GM19043 (cell line): ENCODE data around the gene ZNF644.
"Not testable (repeated sequence)": the region's sequence is repeated elsewhere in the genome, so short reads cannot be mapped to it uniquely, and the experiment has no call there.

Experiments used
- ATAC-seq: cut with Tn5 transposase; IDR thresholded peaks from one replicate; pipeline ENCODE4 v1.9.1; 2021; ENCODE audit warnings: low read depth; ENCODE audit not compliant: unreplicated experiment

Gene ZNF644

GRCh38 chr1:91021686-91022517 lies at the start of gene ZNF644:
TSS of gene ZNF644 (minus strand) at chr1:91022035. CDS start at chr1:90982353, 39,682 bp downstream.
- peak; percentile 71 for ATAC-seq

GRCh38 chr1:91070298-91070697 lies 48.5 kb upstream of the ZNF644 start:
- no peak for ATAC-seq

GRCh38 chr1:91066538-91066937 lies 44.7 kb upstream of the ZNF644 start:
- no peak for ATAC-seq

- ATAC-seq = no peak
Observed at GRCh38 chr1:91065337-91065736, 43.5 kb upstream of the ZNF644 start.

- not testable (repeated sequence) for ATAC-seq
Observed at GRCh38 chr1:91063403-91063802, 41.6 kb upstream of the ZNF644 start.

- no peak for ATAC-seq
Observed at GRCh38 chr1:91059157-91059556, 37.3 kb upstream of the ZNF644 start.

- ATAC-seq = no peak
Observed at GRCh38 chr1:91057784-91058183, 35.9 kb upstream of the ZNF644 start.

GRCh38 chr1:91054780-91055481 lies 33.1 kb upstream of the ZNF644 start:
- peak; percentile 82 for ATAC-seq

- no peak for ATAC-seq
Observed at GRCh38 chr1:91053630-91054029, 31.8 kb upstream of the ZNF644 start.

GRCh38 chr1:91049551-91049950 lies 27.7 kb upstream of the ZNF644 start:
- not testable (repeated sequence) for ATAC-seq

GRCh38 chr1:91046766-91047165 lies 24.9 kb upstream of the ZNF644 start:
- ATAC-seq = no peak

- no peak for ATAC-seq
Observed at GRCh38 chr1:91045284-91045683, 23.4 kb upstream of the ZNF644 start.

- ATAC-seq = not testable (repeated sequence)
Observed at GRCh38 chr1:91044776-91045175, 22.9 kb upstream of the ZNF644 start.

GRCh38 chr1:91042372-91042771 lies 20.5 kb upstream of the ZNF644 start:
- not testable (repeated sequence) for ATAC-seq

- no peak for ATAC-seq
Observed at GRCh38 chr1:91038582-91038981, 16.7 kb upstream of the ZNF644 start.

- ATAC-seq = no peak
Observed at GRCh38 chr1:91036894-91037829, 15.3 kb upstream of the ZNF644 start.

- no peak for ATAC-seq
Observed at GRCh38 chr1:91032349-91032748, 10.5 kb upstream of the ZNF644 start.

- no peak for ATAC-seq
Observed at GRCh38 chr1:91031081-91031480, 9.2 kb upstream of the ZNF644 start.

- ATAC-seq = no peak
Observed at GRCh38 chr1:91026777-91027176, 4.9 kb upstream of the ZNF644 start.

GRCh38 chr1:91026320-91026719 lies 4.5 kb upstream of the ZNF644 start:
- no peak for ATAC-seq
